NB4 (cell line): Measurements from ENCODE around the gene HS3ST5.

Experiments used
- POLR2A ChIP-seq: IDR thresholded peaks from 2 replicates; pipeline ENCODE4 v1.6.1; 2011; ENCODE audit warnings: mild to moderate bottlenecking; ENCODE audit not compliant: insufficient read length; ENCODE audit errors: extremely low read depth
- TF ChIP-seq, protein P1 (sequence below): IDR thresholded peaks from one replicate; pipeline ENCODE4 v1.5.1; 2012; ENCODE audit warnings: low read depth, low read length

DNA sequence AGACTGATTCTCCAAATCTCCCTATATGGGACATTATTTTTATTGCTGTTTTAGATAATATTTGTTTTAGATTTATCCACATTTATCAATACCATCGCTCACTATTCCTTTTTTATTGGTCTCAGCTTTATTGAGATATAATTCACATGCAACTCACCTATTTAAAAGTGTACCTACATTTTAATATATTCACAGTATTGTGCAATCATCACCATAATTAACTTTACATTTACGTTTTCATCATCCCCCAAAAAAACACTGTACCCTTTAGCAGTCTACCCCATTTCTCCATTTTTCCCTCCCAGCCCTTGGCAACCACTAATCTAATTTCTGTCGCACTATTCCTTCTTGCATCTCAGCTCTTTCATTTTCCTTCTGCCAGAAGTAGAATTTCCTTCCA lies 261.1 kb downstream of the HS3ST5 start:
- TF ChIP-seq, protein P1, sequence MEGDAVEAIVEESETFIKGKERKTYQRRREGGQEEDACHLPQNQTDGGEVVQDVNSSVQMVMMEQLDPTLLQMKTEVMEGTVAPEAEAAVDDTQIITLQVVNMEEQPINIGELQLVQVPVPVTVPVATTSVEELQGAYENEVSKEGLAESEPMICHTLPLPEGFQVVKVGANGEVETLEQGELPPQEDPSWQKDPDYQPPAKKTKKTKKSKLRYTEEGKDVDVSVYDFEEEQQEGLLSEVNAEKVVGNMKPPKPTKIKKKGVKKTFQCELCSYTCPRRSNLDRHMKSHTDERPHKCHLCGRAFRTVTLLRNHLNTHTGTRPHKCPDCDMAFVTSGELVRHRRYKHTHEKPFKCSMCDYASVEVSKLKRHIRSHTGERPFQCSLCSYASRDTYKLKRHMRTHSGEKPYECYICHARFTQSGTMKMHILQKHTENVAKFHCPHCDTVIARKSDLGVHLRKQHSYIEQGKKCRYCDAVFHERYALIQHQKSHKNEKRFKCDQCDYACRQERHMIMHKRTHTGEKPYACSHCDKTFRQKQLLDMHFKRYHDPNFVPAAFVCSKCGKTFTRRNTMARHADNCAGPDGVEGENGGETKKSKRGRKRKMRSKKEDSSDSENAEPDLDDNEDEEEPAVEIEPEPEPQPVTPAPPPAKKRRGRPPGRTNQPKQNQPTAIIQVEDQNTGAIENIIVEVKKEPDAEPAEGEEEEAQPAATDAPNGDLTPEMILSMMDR = no peak
- no peak for TF ChIP-seq POLR2A
